H1 (cell line): ENCODE data around the gene ZNF281. TPM values are rescaled to one million over a fixed set of nuclear protein-coding genes. Genes with fewer than 3 reads are reported as not detected.

Source experiments
- CHD1 ChIP-seq: IDR thresholded peaks from 2 replicates; pipeline ENCODE4 v1.6.1; 2012; ENCODE audit warnings: low read depth, low read length, improper control_type of control experiment
- CREB1 ChIP-seq: IDR thresholded peaks from 2 replicates; pipeline ENCODE4 v1.6.1; 2012; ENCODE audit warnings: inconsistent platforms
- EP300 ChIP-seq, 2 experiments: IDR thresholded peaks; 1 replicate in 1 of 2; 2 replicates in 1 of 2; pipeline ENCODE4 v1.6.1; 2011 to 2012; ENCODE audit warnings: low read depth in 2 of 2, low read length in 2 of 2, mild to moderate bottlenecking in 2 of 2, borderline replicate concordance in 1 of 2, inconsistent platforms in 1 of 2, moderate library complexity in 1 of 2
- JUND ChIP-seq: IDR thresholded peaks from 2 replicates; pipeline ENCODE4 v1.6.1; 2011; ENCODE audit warnings: mild to moderate bottlenecking, improper control_type of control experiment, low read length
- KDM5A ChIP-seq: fragments of 200-600 bp; IDR thresholded peaks from 2 replicates; pipeline ENCODE4 v1.7.1; 2012; ENCODE audit warnings: mild to moderate bottlenecking, low read length, inconsistent platforms, mixed read lengths
- RNF2 ChIP-seq: fragments of 200-900, 300-1000 bp; sonication (generic); IDR thresholded peaks from 2 replicates; pipeline ENCODE4 v1.7.1; 2016; ENCODE audit warnings: borderline replicate concordance, low read depth, mild to moderate bottlenecking, antibody characterized with exemption, low read length; ENCODE audit not compliant: poor library complexity, severe bottlenecking; ENCODE audit errors: missing control alignments
- RXRA ChIP-seq: IDR thresholded peaks from 2 replicates; pipeline ENCODE4 v1.6.1; 2011; ENCODE audit warnings: low read depth, mild to moderate bottlenecking, low read length, moderate library complexity; ENCODE audit not compliant: insufficient read depth
- polyA plus RNA-seq, 7 experiments: library from polyadenylated mRNA; depleted of rRNA in 3 of 7; stranded (reverse) in 5 of 7; unstranded in 2 of 7; fragments of >200 nt in 5 of 7; fragments of 200-250 nt in 2 of 7; gene quantifications; 1 replicate in 5 of 7; 2 replicates in 1 of 7; 4 replicates in 1 of 7; pipeline versions ENCODE4 v1.2.1 to v1.2.3, GENCODE V29; 2011 to 2013; ENCODE audit warnings: missing spikeins in 2 of 7, mixed read lengths in 2 of 7
- total RNA-seq: library from RNA; stranded (reverse); fragmentation: NEBNext Ultra II Directional; extraction: Animal tissue kit (Norgen Biotek cat#: 25700); gene quantifications from 2 replicates; pipeline ENCODE4 v1.2.1, GENCODE V29; 2021

The ZNF281 gene
- total and polyA plus RNA-seq, 2 of the 8 experiments (the other 6 are each of a cell fraction or from before 2014, with no cell fraction given), result 19.5 to 61.4 TPM

GRCh38 chr1:200369706-200370105 is 40.1 kb downstream of the ZNF281 start (continued):
- no peak for TF ChIP-seq CHD1
- TF ChIP-seq KDM5A, result no peak
- TF ChIP-seq JUND, result no peak
- TF ChIP-seq RXRA, result no peak
- no peak for TF ChIP-seq CREB1
- TF ChIP-seq EP300 (IDR thresholded peaks at IDR 0.05; ENCODE audit: borderline replicate concordance in 1 of 2, low read depth in 2 of 2, low read length in 2 of 2), result no peak
- TF ChIP-seq RNF2, result no peak
